NCI-H1436 (cell line): ENCODE measurements around the gene LRRC8E.
A peak's percentile ranks its signal among the peaks of the same experiment; 100 is the strongest.

ENCODE experiments used
- DNase-seq: peaks from one replicate; lab custom pipeline; 2025; lab: John Stamatoyannopoulos, UW

Gene LRRC8E

GRCh38 chr19:7868326-7868670 is 20.0 kb upstream of the LRRC8E start:
- no peak for DNase-seq

- no peak for DNase-seq
Observed at GRCh38 chr19:7868671-7869452, 19.4 kb upstream of the LRRC8E start.

- DNase-seq, result no peak
Observed at GRCh38 chr19:7869453-7869909, 18.8 kb upstream of the LRRC8E start.

GRCh38 chr19:7869910-7870511 is 18.3 kb upstream of the LRRC8E start:
- peak; percentile 70 for DNase-seq

GRCh38 chr19:7870571-7871436 is 17.5 kb upstream of the LRRC8E start:
- peak; percentile 86 for DNase-seq

GRCh38 chr19:7871437-7872305 is 16.6 kb upstream of the LRRC8E start:
- DNase-seq, result peak; percentile 96

GRCh38 chr19:7872306-7873204 is 15.8 kb upstream of the LRRC8E start:
- no peak for DNase-seq

GRCh38 chr19:7873304-7874075 is 14.8 kb upstream of the LRRC8E start:
- no peak for DNase-seq

DNA sequence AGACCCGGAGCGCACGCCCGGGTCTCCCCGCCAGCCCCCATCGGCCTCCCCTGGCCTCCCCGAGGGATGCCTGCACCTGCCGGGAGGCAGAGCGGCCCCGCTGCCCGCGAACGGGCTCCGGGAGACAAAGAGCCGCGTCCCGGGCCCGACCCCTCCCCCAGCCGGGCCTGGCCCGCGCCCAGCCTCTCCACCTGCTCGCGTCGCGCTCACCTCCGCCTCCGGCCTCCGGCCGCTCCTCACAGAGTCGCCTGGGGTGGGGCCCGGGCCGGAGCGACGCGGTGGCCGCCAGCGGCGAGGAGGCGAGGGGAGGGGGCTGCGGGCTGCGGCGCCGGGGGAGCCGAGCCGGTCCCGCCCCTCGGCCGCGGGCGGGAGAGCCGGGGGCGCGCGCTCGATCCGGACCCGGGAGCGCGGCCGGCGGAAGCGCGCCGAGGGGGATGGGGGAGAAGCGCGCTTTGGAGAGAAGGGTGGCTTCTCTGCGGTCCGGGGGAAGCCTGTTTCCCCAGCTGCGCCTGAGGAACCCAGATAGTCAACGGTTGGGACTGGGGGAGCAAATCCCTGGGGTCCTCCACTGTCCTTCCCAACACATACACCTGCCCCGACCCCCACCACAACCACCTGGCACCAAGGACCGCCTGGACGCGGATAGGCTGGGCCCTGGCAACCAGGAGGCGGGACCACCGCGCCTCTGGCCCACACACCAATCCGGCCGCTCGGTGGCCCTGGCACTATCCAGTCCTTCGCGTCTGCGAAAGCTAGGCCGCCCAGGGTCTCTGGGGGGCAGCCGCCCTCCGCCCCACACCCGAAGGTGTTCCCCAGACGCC is 14.0 kb upstream of the LRRC8E start, which contains the start of gene PRR36:
Gene PRR36, minus strand, starts transcription at position 315 of the 821 bp plus-strand sequence. CDS start 701 bp downstream, outside the sequence.
- peak; percentile 92 for DNase-seq

DNA sequence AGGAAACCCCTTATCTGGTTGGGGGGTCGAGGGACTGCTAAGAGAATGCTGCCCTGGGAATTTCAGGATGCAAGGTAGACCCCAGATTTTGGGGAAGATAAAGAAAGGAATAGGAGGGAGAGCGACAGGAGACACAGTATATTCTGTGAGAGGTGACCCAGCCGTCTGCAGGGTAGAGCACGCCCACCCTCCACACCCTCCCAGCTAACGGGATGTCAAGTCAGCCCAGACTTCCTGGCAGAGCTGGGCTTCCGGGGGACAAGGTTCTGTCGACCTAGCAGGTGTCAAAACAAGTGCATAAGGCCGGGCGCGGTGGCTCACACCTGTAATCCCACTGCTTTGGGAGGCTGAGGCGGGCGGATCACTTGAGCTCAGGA is 13.4 kb upstream of the LRRC8E start:
- DNase-seq, result no peak

GRCh38 chr19:7877249-7877836 is 11.0 kb upstream of the LRRC8E start:
- no peak for DNase-seq

DNA sequence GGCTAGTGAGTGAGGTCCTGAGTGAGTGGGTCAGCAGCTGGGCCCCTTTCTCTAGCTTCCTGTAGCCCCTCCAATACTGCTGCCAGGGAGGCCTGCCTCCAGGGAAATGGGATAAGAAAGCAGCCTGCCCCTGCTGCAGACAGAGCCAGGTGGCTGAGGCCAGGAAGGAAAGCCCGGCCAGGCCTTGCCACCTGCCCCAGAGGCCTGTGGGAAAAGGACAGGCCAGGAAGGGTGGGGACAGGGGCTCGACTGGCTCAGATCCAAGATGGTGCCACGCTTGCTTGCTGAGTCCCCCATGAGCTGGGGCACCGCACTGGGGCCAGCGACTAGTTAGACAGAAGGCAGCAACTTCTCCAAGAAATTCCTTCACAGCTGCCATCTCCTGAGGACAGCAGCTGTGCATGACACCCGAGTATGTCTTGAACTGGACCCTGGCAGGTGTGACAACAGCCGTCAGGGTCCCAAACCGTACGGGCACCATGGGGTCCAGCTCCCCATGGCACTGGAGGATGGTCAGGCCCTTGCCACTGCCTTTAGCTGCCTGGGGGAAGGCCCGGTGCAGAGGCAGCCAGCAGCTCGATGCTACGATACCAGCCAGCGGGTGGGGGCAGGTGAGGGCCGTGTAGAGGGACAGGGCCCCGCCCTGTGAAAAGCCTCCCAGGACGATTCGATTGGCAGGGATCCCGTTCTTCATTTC is 9.1 kb upstream of the LRRC8E start:
- DNase-seq, result no peak

GRCh38 chr19:7879836-7880235 is 8.5 kb upstream of the LRRC8E start:
- DNase-seq, result no peak

GRCh38 chr19:7881910-7882309 is 6.4 kb upstream of the LRRC8E start:
- no peak for DNase-seq

DNA sequence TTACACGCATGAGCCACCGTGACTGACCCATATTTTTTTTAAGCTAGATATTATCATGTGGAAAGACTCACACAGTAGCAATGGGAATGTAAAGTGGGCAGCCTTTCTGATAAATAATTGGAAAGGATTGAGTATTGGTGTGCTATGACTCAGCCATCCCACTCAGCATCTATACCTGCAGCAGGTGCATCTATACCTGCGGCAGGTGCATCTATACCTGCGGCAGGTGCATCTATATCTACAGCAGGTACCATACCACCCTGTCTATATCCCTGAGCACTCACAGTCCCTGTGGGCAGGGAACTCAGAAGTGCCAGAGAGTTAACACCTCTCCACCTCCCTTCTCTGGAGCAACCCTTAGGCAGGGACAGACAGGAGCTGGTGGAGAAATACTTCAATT is 5.2 kb upstream of the LRRC8E start:
- no peak for DNase-seq

- no peak for DNase-seq
Observed at GRCh38 chr19:7883796-7884570, 4.3 kb upstream of the LRRC8E start.

GRCh38 chr19:7885818-7886217 is 2.5 kb upstream of the LRRC8E start:
- no peak for DNase-seq
